ENCODE measurements around the gene OPA1. TPM values are rescaled to one million over a fixed set of nuclear protein-coding genes. Genes with fewer than 3 reads are reported as not detected.

OPA1 gene
- total RNA-seq, 1 donor from 2014 or later, result 19.5 TPM

- no peak for TF ChIP-seq CTCF (IDR thresholded peaks at IDR 0.05)
- H3K36me3 ChIP-seq, result no peaks in the 10 kb centered on the region
Measured at GRCh38 chr3:193746832-193747231, 153.8 kb downstream of the OPA1 start.

More at GRCh38 chr3:193746832-193747231, 153.8 kb downstream of the OPA1 start:
- H3K4me1 ChIP-seq, result no peaks in the 10 kb centered on the region
- no peak overlapping the region for H3K27ac ChIP-seq
- no peak for DNase-seq (ENCODE audit: low spot score in 2 of 2)
- intact Hi-C loops (cut with DNase I), result no loop called here
- H3K27me3 ChIP-seq, result no peaks in the 10 kb centered on the region
- H3K9me3 ChIP-seq, result no peaks in the 10 kb centered on the region
- no peak overlapping the region for H3K4me3 ChIP-seq

Other genes starting within 250 kb of the OPA1 start
- gene ATP13A5, start 214.5 kb upstream of the OPA1 start, total RNA-seq, result not detected
- gene ATP13A4, start 38.3 kb upstream of the OPA1 start, total RNA-seq, result not detected

Measured in ascending aorta (tissue), 2 donors.